Middle frontal gyrus (tissue), 1 donor: ENCODE measurements around the gene APBB1IP.
"Not testable (repeated sequence)": the region's sequence is repeated elsewhere in the genome, so short reads cannot be mapped to it uniquely, and the experiment has no call there.

Experiments used
- DNase-seq: peaks from one replicate; pipeline ENCODE4 v3.0.0-alpha.2; 2015; ENCODE audit warnings: low spot score; ENCODE audit errors: extremely low spot score

APBB1IP gene

GRCh38 chr10:26437637-26438461, at the start of gene APBB1IP:
Gene APBB1IP, plus strand, starts transcription at chr10:26438341. Its CDS starts 53,986 bp downstream, at chr10:26492327.
- no peak for DNase-seq

- DNase-seq, result no peak
Measured at GRCh38 chr10:26389533-26389932, 48.6 kb upstream of the APBB1IP start.

GRCh38 chr10:26391701-26392695, 46.1 kb upstream of the APBB1IP start:
- DNase-seq, result no peak

GRCh38 chr10:26398353-26398752, 39.8 kb upstream of the APBB1IP start:
- DNase-seq, result not testable (repeated sequence)

GRCh38 chr10:26407406-26407969, 30.7 kb upstream of the APBB1IP start:
- DNase-seq, result no peak

GRCh38 chr10:26408858-26409494, 29.2 kb upstream of the APBB1IP start:
- no peak for DNase-seq

GRCh38 chr10:26410356-26410755, 27.8 kb upstream of the APBB1IP start:
- no peak for DNase-seq

GRCh38 chr10:26412932-26413331, 25.2 kb upstream of the APBB1IP start:
- DNase-seq, result no peak

- DNase-seq, result no peak
Measured at GRCh38 chr10:26413375-26413774, 24.8 kb upstream of the APBB1IP start.

- DNase-seq, result no peak
Measured at GRCh38 chr10:26417136-26417535, 21.0 kb upstream of the APBB1IP start.

- no peak for DNase-seq
Measured at GRCh38 chr10:26422977-26423376, 15.2 kb upstream of the APBB1IP start.

- no peak for DNase-seq
Measured at GRCh38 chr10:26423722-26424121, 14.4 kb upstream of the APBB1IP start.

- no peak for DNase-seq
Measured at GRCh38 chr10:26430641-26431163, 7.4 kb upstream of the APBB1IP start.

GRCh38 chr10:26432938-26433337, 5.2 kb upstream of the APBB1IP start:
- DNase-seq, result no peak

- no peak for DNase-seq
Measured at GRCh38 chr10:26435852-26436251, 2.3 kb upstream of the APBB1IP start.

GRCh38 chr10:26436848-26437247, 1.3 kb upstream of the APBB1IP start:
- DNase-seq, result no peak

GRCh38 chr10:26438534-26439341, 597 bp downstream of the APBB1IP start:
- no peak for DNase-seq

GRCh38 chr10:26439406-26440087, 1.4 kb downstream of the APBB1IP start:
- no peak for DNase-seq

GRCh38 chr10:26440088-26440470, 1.9 kb downstream of the APBB1IP start:
- DNase-seq, result no peak
